A549 (cell line): ENCODE measurements around the gene HDC. TPM values are rescaled to one million over a fixed set of nuclear protein-coding genes. Genes with fewer than 3 reads are reported as not detected.

Experiments
- ATAC-seq, 2 experiments: fragments of 200-7000 bp in 1 of 2; fragments of >200 bp in 1 of 2; cut with Nextera tagmentation in 1 of 2; cut with Tn5 transposase in 1 of 2; 3 replicates each; pipeline versions ENCODE4 v1.8.0 to v1.9.1; 2018 to 2020; ENCODE audit warnings: mild to moderate bottlenecking in 1 of 2, moderate library complexity in 1 of 2
- CTCF ChIA-PET: fragments of 300-600 bp; sonication (Branson Sonifier 250); formaldehyde crosslinking; extraction: SDS; loops from one replicate; lab custom pipeline; 2021; ENCODE audit warnings: antibody characterized with exemption, inconsistent platforms; lab: Yijun Ruan, JAX
- POLR2A ChIA-PET: fragments of 350-600 bp; formaldehyde crosslinking; extraction: SDS; loops from one replicate; lab custom pipeline; 2021; ENCODE audit warnings: antibody characterized with exemption, inconsistent platforms; lab: Yijun Ruan, JAX
- DNase-seq, 2 experiments: peaks; one replicate each; pipeline versions ENCODE4 v3.0.0 to v3.0.0-alpha.2; 2011 to 2016; ENCODE audit warnings: low read depth in 1 of 2, low spot score in 1 of 2
- FAIRE-seq: peaks from 2 replicates; lab custom pipeline; 2011; peaks lifted over from hg19 to GRCh38; lab: Jason Lieb, UNC
- H3K27ac ChIP-seq, 2 experiments: fragments of >200 bp; sonication (Bioruptor Twin); formaldehyde crosslinking; 3 replicates each; pipeline ENCODE4 v1.5.1; 2016 to 2017
- H3K4me1 ChIP-seq: fragments of >200 bp; sonication (Bioruptor Twin); formaldehyde crosslinking; 3 replicates; pipeline ENCODE4 v1.6.1; 2016
- H3K4me2 ChIP-seq: fragments of >200 bp; sonication (Bioruptor Twin); formaldehyde crosslinking; 3 replicates; pipeline ENCODE4 v1.6.1; 2016
- H3K4me3 ChIP-seq: fragments of >200 bp; sonication (Bioruptor Twin); formaldehyde crosslinking; 3 replicates; pipeline ENCODE4 v1.5.1; 2016
- H3K9me3 ChIP-seq: fragments of >200 bp; sonication (Bioruptor Twin); formaldehyde crosslinking; 3 replicates; pipeline ENCODE4 v1.6.1; 2016
- BHLHE40 ChIP-seq: IDR thresholded peaks from 2 replicates; pipeline ENCODE4 v1.6.1; 2012; ENCODE audit warnings: low read depth, low read length, inconsistent platforms
- EHMT2 ChIP-seq: fragments of 200-600 bp; sonication (generic); IDR thresholded peaks from 2 replicates; pipeline ENCODE4 v1.6.1; 2016; ENCODE audit warnings: antibody characterized with exemption, low read depth, mild to moderate bottlenecking, moderate library complexity
- EP300 ChIP-seq, 2 experiments: fragments of >200 bp; sonication (Bioruptor Twin); formaldehyde crosslinking; IDR thresholded peaks; 2 replicates in 1 of 2; 3 replicates in 1 of 2; pipeline ENCODE4 v1.6.1; 2016 to 2017
- FOSL2 ChIP-seq, 2 experiments: fragments of 450-650 bp in 1 of 2; fragments of >200 bp in 1 of 2; sonication (Bioruptor Twin) in 1 of 2; formaldehyde crosslinking; IDR thresholded peaks; 2 replicates each; pipeline versions ENCODE4 v1.5.0 to v1.6.1; 2016 to 2020; ENCODE audit warnings: mild to moderate bottlenecking in 1 of 2, moderate library complexity in 1 of 2
- HEYL ChIP-seq: fragments of 250-450 bp; sonication (Bioruptor Pico); IDR thresholded peaks from 2 replicates; pipeline ENCODE4 v1.8.0; 2021; ENCODE audit warnings: mild to moderate bottlenecking, moderate library complexity
- JUN ChIP-seq, 2 experiments: fragments of >200 bp; sonication (Bioruptor Twin); formaldehyde crosslinking; IDR thresholded peaks; 2 replicates in 1 of 2; 3 replicates in 1 of 2; pipeline ENCODE4 v1.6.1; 2016 to 2017
- KDM1A ChIP-seq: fragments of 200-600 bp; sonication (generic); IDR thresholded peaks from 2 replicates; pipeline ENCODE4 v1.6.1; 2016; ENCODE audit warnings: low read depth, mild to moderate bottlenecking
- MYC ChIP-seq: IDR thresholded peaks from 2 replicates; pipeline ENCODE4 v1.6.1; 2012; ENCODE audit warnings: mild to moderate bottlenecking, inconsistent platforms, low read length, improper control_type of control experiment, borderline replicate concordance
- NFE2L2 ChIP-seq: fragments of 150-350 bp; conservative IDR thresholded peaks from 2 replicates; pipeline ENCODE4 v1.6.1; 2014; ENCODE audit warnings: low read length
- NPAS2 ChIP-seq: fragments of 250-450 bp; sonication (Bioruptor Pico); IDR thresholded peaks from 2 replicates; pipeline ENCODE4 v1.8.0; 2022; ENCODE audit warnings: mild to moderate bottlenecking, moderate library complexity, borderline replicate concordance
- PHF8 ChIP-seq: fragments of 200-600 bp; sonication (generic); IDR thresholded peaks from 2 replicates; pipeline ENCODE4 v1.6.1; 2016; ENCODE audit warnings: low read depth, mild to moderate bottlenecking, antibody characterized with exemption, moderate library complexity, borderline replicate concordance
- RAD21 ChIP-seq, 2 experiments: fragments of >200 bp in 1 of 2; sonication (Bioruptor Twin) in 1 of 2; formaldehyde crosslinking in 1 of 2; IDR thresholded peaks in 1 of 2; conservative IDR thresholded peaks in 1 of 2; 2 replicates in 1 of 2; 3 replicates in 1 of 2; pipeline ENCODE4 v1.6.1; 2012 to 2018; ENCODE audit warnings: inconsistent platforms in 1 of 2
- RCOR1 ChIP-seq: fragments of 150-350 bp; IDR thresholded peaks from 2 replicates; pipeline ENCODE4 v1.6.1; 2014; ENCODE audit warnings: antibody characterized with exemption, low read length, low read depth
- RFX5 ChIP-seq: fragments of 450-650 bp; IDR thresholded peaks from 2 replicates; pipeline ENCODE4 v1.7.1; 2014; ENCODE audit warnings: antibody characterized with exemption, mild to moderate bottlenecking, moderate library complexity
- RNF2 ChIP-seq: fragments of 200-600 bp; sonication (generic); IDR thresholded peaks from 2 replicates; pipeline ENCODE4 v1.6.1; 2016; ENCODE audit warnings: low read depth, mild to moderate bottlenecking, antibody characterized with exemption, moderate library complexity, borderline replicate concordance
- SMC3 ChIP-seq: fragments of >200 bp; sonication (Bioruptor Twin); formaldehyde crosslinking; IDR thresholded peaks from 3 replicates; pipeline ENCODE4 v1.6.1; 2018; ENCODE audit warnings: inconsistent platforms
- SREBF2 ChIP-seq: fragments of 450-650 bp; IDR thresholded peaks from 2 replicates; pipeline ENCODE4 v1.6.1; 2014; ENCODE audit warnings: mild to moderate bottlenecking, moderate library complexity
- TFCP2L1 ChIP-seq: fragments of 250-450 bp; sonication (Bioruptor Pico); IDR thresholded peaks from 2 replicates; pipeline ENCODE4 v1.5.0; 2021; ENCODE audit warnings: mild to moderate bottlenecking
- ZC3H11A ChIP-seq: fragments of 450-650 bp; IDR thresholded peaks from 2 replicates; pipeline ENCODE4 v1.6.1; 2014; ENCODE audit warnings: antibody characterized with exemption, mild to moderate bottlenecking
- ZFP36 ChIP-seq: fragments of 450-650 bp; IDR thresholded peaks from 2 replicates; pipeline ENCODE4 v1.6.1; 2014; ENCODE audit warnings: borderline replicate concordance; ENCODE audit not compliant: partially characterized antibody
- ZSCAN20 ChIP-seq: fragments of 250-450 bp; sonication (Bioruptor Pico); IDR thresholded peaks from 2 replicates; pipeline ENCODE4 v1.8.0; 2022; ENCODE audit warnings: mild to moderate bottlenecking, moderate library complexity
- WGBS: methylation state at CpG from one replicate; pipeline ENCODE4 v1.1.6; 2017; ENCODE audit errors: missing lambda C conversion rate; 5-methylcytosine and 5-hydroxymethylcytosine counted together
- polyA plus RNA-seq, 4 experiments: library from polyadenylated mRNA; depleted of rRNA in 3 of 4; stranded (reverse); fragments of >200 nt; fragmentation: RNase III in 1 of 4; extraction: RNeasy Plus Mini Kit Qiagen cat#74134 plus additional on column Dnase treatment in 1 of 4; gene quantifications; 2 replicates in 3 of 4; 3 replicates in 1 of 4; pipeline ENCODE4 v1.2.3, GENCODE V29; 2011 to 2017
- TF ChIP-seq, protein P1 (sequence below): fragments of 150-350 bp; IDR thresholded peaks from 2 replicates; pipeline ENCODE4 v1.6.1; 2014; ENCODE audit warnings: low read depth, mild to moderate bottlenecking, low read length
- TF ChIP-seq, protein P2 (sequence below): fragments of 250-450 bp; sonication (Bioruptor Pico); IDR thresholded peaks from 2 replicates; pipeline ENCODE4 v1.5.0; 2021; ENCODE audit warnings: mild to moderate bottlenecking, moderate library complexity, borderline replicate concordance
- TF ChIP-seq, protein P3 (sequence below): fragments of 200-600 bp; sonication (generic); IDR thresholded peaks from 2 replicates; pipeline ENCODE4 v1.6.1; 2016; ENCODE audit warnings: antibody characterized with exemption, mild to moderate bottlenecking, moderate library complexity

HDC gene
- polyA plus RNA-seq, 2 of the 4 experiments (the other 2 are of a cell fraction) = 0.09 to 0.13 TPM

DNA sequence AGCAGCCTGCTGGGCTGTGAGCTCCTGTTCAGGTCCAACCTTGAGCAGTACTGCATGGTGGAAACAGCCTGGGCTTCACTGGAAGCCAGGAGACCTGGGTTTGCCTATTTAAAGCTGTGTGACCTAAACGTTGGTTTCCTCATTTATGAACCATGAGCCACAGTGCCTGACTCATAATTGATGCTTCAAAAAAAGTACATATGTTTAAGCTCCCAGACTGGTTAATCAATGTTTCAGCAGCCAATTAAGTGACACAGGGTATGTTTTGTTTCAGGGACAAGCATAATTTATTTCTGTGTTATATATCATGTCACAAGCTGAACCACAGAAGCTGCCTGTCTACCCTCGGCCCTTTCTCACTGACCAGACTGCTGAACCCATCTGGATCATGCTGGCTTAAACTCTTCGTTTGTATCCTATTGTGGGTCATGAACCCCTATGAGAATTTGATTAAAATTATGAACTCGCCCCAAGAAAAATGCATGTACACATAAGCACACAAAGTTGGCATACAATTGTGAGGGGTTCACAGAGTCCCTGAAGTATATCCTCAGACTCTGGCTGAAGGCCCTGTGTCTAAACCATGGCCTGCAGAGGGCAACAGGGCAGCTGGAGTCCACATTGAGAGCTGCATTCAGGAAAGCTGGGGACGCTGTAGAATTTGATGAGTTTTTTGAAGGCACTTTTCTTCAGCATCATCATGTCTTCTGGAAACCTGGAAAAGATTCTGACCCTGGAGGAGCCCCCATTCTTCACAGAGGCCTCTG is 23.7 kb downstream of the HDC start:
- H3K4me2 ChIP-seq = no peak overlapping the region
- WGBS = 64% methylated on average over 5 of the region's 5 CpGs
- peaks cover 6% of the 10 kb centered on the region; the same call in 1 of the 3 replicates for H3K4me1 ChIP-seq
- no peak overlapping the region for H3K4me3 ChIP-seq
- FAIRE-seq (no peak), DNase-seq (no peak), ATAC-seq (peak in 1 of 2 experiments; percentile 66; a peak in 4 of 6 replicates)
- H3K27ac ChIP-seq = no peak overlapping the region
- no peaks in the 10 kb centered on the region for H3K9me3 ChIP-seq
- no peak for TF ChIP-seq HEYL (CRISPR knock-in tag)
- no peak for TF ChIP-seq RAD21 (conservative IDR thresholded peaks at IDR 0.05 in 1 of 2, IDR thresholded peaks at IDR 0.05 in 1 of 2)
- TF ChIP-seq ZC3H11A = no peak
- no peak for TF ChIP-seq ZFP36
- no peak for TF ChIP-seq PHF8
- TF ChIP-seq ZSCAN20 (CRISPR knock-in tag) = no peak
- no peak for TF ChIP-seq BHLHE40
- no peak for TF ChIP-seq TFCP2L1 (CRISPR knock-in tag)
- TF ChIP-seq FOSL2 (IDR thresholded peaks at IDR 0.05) = no peak
- TF ChIP-seq FOSL2 (CRISPR knock-in tag; IDR thresholded peaks at IDR 0.05) = no peak
- no peak for TF ChIP-seq KDM1A
- TF ChIP-seq, protein P1, sequence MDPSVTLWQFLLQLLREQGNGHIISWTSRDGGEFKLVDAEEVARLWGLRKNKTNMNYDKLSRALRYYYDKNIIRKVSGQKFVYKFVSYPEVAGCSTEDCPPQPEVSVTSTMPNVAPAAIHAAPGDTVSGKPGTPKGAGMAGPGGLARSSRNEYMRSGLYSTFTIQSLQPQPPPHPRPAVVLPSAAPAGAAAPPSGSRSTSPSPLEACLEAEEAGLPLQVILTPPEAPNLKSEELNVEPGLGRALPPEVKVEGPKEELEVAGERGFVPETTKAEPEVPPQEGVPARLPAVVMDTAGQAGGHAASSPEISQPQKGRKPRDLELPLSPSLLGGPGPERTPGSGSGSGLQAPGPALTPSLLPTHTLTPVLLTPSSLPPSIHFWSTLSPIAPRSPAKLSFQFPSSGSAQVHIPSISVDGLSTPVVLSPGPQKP = no peak
- no peak for TF ChIP-seq SMC3
- TF ChIP-seq RFX5 = no peak
- CTCF ChIA-PET = interaction anchor here (0.7 to 3.4 kb wide), 4 partner anchors 9 to 65 kb away, joined by 3 to 13 read pairs (median 4); no protein-coding TSS in a partner anchor
- POLR2A ChIA-PET = no interaction called here

DNA sequence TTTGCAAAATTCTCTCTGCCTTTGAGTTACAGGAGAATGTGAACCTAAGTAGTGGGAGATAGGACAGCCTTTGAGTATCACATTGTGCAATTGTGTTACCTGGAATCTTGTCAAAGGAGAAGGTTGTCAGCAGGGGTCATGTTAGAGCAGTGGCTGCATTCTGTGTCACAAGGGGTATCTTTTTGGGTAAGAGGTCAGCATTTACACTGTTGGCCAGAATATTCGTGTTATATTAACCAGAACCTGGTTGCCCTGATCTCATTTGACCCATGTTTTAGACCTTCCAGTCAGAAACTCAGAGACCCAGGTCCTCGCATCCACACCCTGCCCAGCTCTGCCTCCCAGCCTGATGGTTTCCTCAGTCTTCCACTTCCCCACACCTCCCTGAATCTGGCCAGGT is 27.3 kb downstream of the HDC start:
- no peaks in the 10 kb centered on the region for H3K9me3 ChIP-seq
- ChIA-PET POLR2A (no interaction called here), CTCF (interaction anchor here (0.5 to 1.3 kb wide), 3 partner anchors 18 to 709 kb away, joined by 3 read pairs; no protein-coding TSS in a partner anchor)
- no peak overlapping the region for H3K4me2 ChIP-seq
- FAIRE-seq = no peak
- WGBS = 65% methylated on average over 2 of the region's 2 CpGs
- H3K4me3 ChIP-seq = no peak overlapping the region
- no peak for ATAC-seq
- DNase-seq = no peak
- peaks cover 27% of the 10 kb centered on the region for H3K4me1 ChIP-seq
- no peak overlapping the region for H3K27ac ChIP-seq
- TF ChIP-seq HEYL (CRISPR knock-in tag) (no peak), NPAS2 (CRISPR knock-in tag) (no peak), EP300 (IDR thresholded peaks at IDR 0.05) (no peak), MYC (no peak), RFX5 (no peak), KDM1A (no peak), SMC3 (no peak), EHMT2 (no peak), NFE2L2 (no peak), RCOR1 (no peak), JUN (IDR thresholded peaks at IDR 0.05) (no peak), RNF2 (no peak), SREBF2 (no peak)
- TF ChIP-seq, protein P2, sequence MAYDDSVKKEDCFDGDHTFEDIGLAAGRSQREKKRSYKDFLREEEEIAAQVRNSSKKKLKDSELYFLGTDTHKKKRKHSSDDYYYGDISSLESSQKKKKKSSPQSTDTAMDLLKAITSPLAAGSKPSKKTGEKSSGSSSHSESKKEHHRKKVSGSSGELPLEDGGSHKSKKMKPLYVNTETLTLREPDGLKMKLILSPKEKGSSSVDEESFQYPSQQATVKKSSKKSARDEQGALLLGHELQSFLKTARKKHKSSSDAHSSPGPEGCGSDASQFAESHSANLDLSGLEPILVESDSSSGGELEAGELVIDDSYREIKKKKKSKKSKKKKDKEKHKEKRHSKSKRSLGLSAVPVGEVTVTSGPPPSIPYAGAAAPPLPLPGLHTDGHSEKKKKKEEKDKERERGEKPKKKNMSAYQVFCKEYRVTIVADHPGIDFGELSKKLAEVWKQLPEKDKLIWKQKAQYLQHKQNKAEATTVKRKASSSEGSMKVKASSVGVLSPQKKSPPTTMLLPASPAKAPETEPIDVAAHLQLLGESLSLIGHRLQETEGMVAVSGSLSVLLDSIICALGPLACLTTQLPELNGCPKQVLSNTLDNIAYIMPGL (CRISPR knock-in tag) = no peak
- TF ChIP-seq, protein P3, sequence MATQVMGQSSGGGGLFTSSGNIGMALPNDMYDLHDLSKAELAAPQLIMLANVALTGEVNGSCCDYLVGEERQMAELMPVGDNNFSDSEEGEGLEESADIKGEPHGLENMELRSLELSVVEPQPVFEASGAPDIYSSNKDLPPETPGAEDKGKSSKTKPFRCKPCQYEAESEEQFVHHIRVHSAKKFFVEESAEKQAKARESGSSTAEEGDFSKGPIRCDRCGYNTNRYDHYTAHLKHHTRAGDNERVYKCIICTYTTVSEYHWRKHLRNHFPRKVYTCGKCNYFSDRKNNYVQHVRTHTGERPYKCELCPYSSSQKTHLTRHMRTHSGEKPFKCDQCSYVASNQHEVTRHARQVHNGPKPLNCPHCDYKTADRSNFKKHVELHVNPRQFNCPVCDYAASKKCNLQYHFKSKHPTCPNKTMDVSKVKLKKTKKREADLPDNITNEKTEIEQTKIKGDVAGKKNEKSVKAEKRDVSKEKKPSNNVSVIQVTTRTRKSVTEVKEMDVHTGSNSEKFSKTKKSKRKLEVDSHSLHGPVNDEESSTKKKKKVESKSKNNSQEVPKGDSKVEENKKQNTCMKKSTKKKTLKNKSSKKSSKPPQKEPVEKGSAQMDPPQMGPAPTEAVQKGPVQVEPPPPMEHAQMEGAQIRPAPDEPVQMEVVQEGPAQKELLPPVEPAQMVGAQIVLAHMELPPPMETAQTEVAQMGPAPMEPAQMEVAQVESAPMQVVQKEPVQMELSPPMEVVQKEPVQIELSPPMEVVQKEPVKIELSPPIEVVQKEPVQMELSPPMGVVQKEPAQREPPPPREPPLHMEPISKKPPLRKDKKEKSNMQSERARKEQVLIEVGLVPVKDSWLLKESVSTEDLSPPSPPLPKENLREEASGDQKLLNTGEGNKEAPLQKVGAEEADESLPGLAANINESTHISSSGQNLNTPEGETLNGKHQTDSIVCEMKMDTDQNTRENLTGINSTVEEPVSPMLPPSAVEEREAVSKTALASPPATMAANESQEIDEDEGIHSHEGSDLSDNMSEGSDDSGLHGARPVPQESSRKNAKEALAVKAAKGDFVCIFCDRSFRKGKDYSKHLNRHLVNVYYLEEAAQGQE = no peak
